CD14-positive monocyte (primary cell): ENCODE measurements around the gene TMEM126B. TPM values are rescaled to one million over a fixed set of nuclear protein-coding genes. Genes with fewer than 3 reads are reported as not detected.

ENCODE experiments used
- DNase-seq, 3 donors: peaks; one replicate each; pipeline ENCODE4 v3.0.0-alpha.2; 2011 to 2022
- H2AFZ ChIP-seq: 2 replicates; pipeline ENCODE4 v1.6.0; 2012; ENCODE audit warnings: mild to moderate bottlenecking, low read depth, low read length, inconsistent platforms; ENCODE audit not compliant: insufficient read depth, poor library complexity, severe bottlenecking
- H3K27ac ChIP-seq, 2 donors: 1 replicate in 1 of 2; 2 replicates in 1 of 2; pipeline ENCODE4 v1.5.1; 2012 to 2013; ENCODE audit warnings: low read length in 2 of 2, control low read depth in 1 of 2, inconsistent platforms in 1 of 2, low read depth in 1 of 2, mild to moderate bottlenecking in 1 of 2
- H3K27me3 ChIP-seq, 2 donors: one replicate each; pipeline versions ENCODE4 v1.6.0 to v1.6.1; 2011 to 2013; ENCODE audit warnings: low read length in 2 of 2; ENCODE audit not compliant: control insufficient read depth in 2 of 2, insufficient read depth in 2 of 2
- H3K36me3 ChIP-seq, 2 donors: replicated peaks in 1 of 2; 1 replicate in 1 of 2; 2 replicates in 1 of 2; pipeline versions ENCODE4 v1.5.1 to v1.6.1; 2012 to 2013; ENCODE audit warnings: low read length in 2 of 2, control low read depth in 1 of 2, inconsistent platforms in 1 of 2, mild to moderate bottlenecking in 1 of 2; ENCODE audit not compliant: insufficient read depth in 2 of 2, control insufficient read depth in 1 of 2
- H3K4me1 ChIP-seq, 2 donors: 1 replicate in 1 of 2; 2 replicates in 1 of 2; pipeline versions ENCODE4 v1.5.1 to v1.6.1; 2012 to 2013; ENCODE audit warnings: low read length in 2 of 2, control low read depth in 1 of 2, inconsistent platforms in 1 of 2, mild to moderate bottlenecking in 1 of 2, moderate library complexity in 1 of 2; ENCODE audit not compliant: insufficient read depth in 2 of 2, control insufficient read depth in 1 of 2
- H3K4me2 ChIP-seq: replicated peaks from 2 replicates; pipeline ENCODE3; 2012; ENCODE audit warnings: low read length, moderate library complexity, mild to moderate bottlenecking; ENCODE audit not compliant: poor library complexity, severe bottlenecking; ENCODE audit errors: extremely low read depth
- H3K4me3 ChIP-seq, 3 experiments: fragments of 200-600 bp in 1 of 3; sonication (generic) in 1 of 3; replicated peaks in 1 of 3; 1 replicate in 2 of 3; 2 replicates in 1 of 3; pipeline ENCODE4 v1.5.1; 2011 to 2013; ENCODE audit warnings: low read length in 3 of 3, mild to moderate bottlenecking in 3 of 3, control low read depth in 2 of 3, low read depth in 2 of 3, inconsistent platforms in 1 of 3, moderate library complexity in 1 of 3
- H3K79me2 ChIP-seq: 2 replicates; pipeline ENCODE4 v1.6.0; 2012; ENCODE audit warnings: mild to moderate bottlenecking, control low read depth, inconsistent platforms, low read length, moderate library complexity; ENCODE audit not compliant: insufficient read depth
- H3K9ac ChIP-seq: 2 replicates; pipeline ENCODE4 v1.6.0; 2017; ENCODE audit warnings: low read length, mild to moderate bottlenecking; ENCODE audit not compliant: insufficient read depth, poor library complexity, severe bottlenecking
- H3K9me3 ChIP-seq, 2 donors: replicated peaks in 1 of 2; 1 replicate in 1 of 2; 2 replicates in 1 of 2; pipeline versions ENCODE4 v1.5.1 to v1.6.1; 2012 to 2013; ENCODE audit warnings: low read length in 2 of 2, control low read depth in 1 of 2; ENCODE audit not compliant: control insufficient read depth in 1 of 2, insufficient read depth in 1 of 2
- H4K20me1 ChIP-seq: 2 replicates; pipeline ENCODE4 v1.6.0; 2012; ENCODE audit warnings: mild to moderate bottlenecking, low read length, control low read depth, moderate library complexity; ENCODE audit not compliant: insufficient read depth
- H3K27ac Mint-ChIP-seq, 7 donors: one replicate each; pipeline ENCODE4 v1.8.0; 2020; ENCODE audit warnings: mild to moderate bottlenecking in 7 of 7, mixed read lengths in 7 of 7, moderate library complexity in 6 of 7, inconsistent platforms in 2 of 7
- H3K27me3 Mint-ChIP-seq, 3 donors: one replicate each; pipeline ENCODE4 v1.8.0; 2021 to 2022; ENCODE audit warnings: low read depth in 3 of 3, mild to moderate bottlenecking in 3 of 3, mixed read lengths in 3 of 3, moderate library complexity in 3 of 3, inconsistent platforms in 1 of 3
- H3K36me3 Mint-ChIP-seq, 2 donors: one replicate each; pipeline ENCODE4 v1.8.0; 2020; ENCODE audit warnings: mixed read lengths in 2 of 2, inconsistent platforms in 1 of 2, mild to moderate bottlenecking in 1 of 2
- H3K4me1 Mint-ChIP-seq: one replicate; pipeline ENCODE4 v1.8.0; 2020; ENCODE audit warnings: mild to moderate bottlenecking, mixed read lengths
- H3K4me3 Mint-ChIP-seq, 2 donors: one replicate each; pipeline ENCODE4 v1.8.0; 2020; ENCODE audit warnings: mild to moderate bottlenecking in 2 of 2, mixed read lengths in 2 of 2, moderate library complexity in 1 of 2
- H3K9me3 Mint-ChIP-seq, 7 donors: one replicate each; pipeline ENCODE4 v1.8.0; 2020 to 2022; ENCODE audit warnings: mixed read lengths in 7 of 7, mild to moderate bottlenecking in 6 of 7, moderate library complexity in 6 of 7, inconsistent platforms in 2 of 7
- CTCF ChIP-seq: fragments of 200-600 bp; IDR thresholded peaks from one replicate; pipeline ENCODE4 v1.8.0; 2022; ENCODE audit warnings: antibody characterized with exemption, mild to moderate bottlenecking
- WGBS: methylation state at CpG from one replicate; pipeline ENCODE4 v1.1.5; 2013; ENCODE audit warnings: missing lambda C conversion rate; ENCODE audit not compliant: insufficient coverage; 5-methylcytosine and 5-hydroxymethylcytosine counted together
- intact Hi-C, 2 donors: fragments of 100-400 bp; cut with micrococcal nuclease; formaldehyde crosslinking; loops; one replicate each; pipeline versions ENCODE4 v1.15.0 to v1.15.1; 2023
- polyA plus RNA-seq, 3 donors: library from polyadenylated mRNA; depleted of rRNA in 1 of 3; unstranded in 2 of 3; stranded (reverse) in 1 of 3; fragments of 300-500 nt in 2 of 3; fragments of >200 nt in 1 of 3; fragmentation: Illumina TruSeq in 2 of 3; gene quantifications; 1 replicate in 2 of 3; 2 replicates in 1 of 3; pipeline ENCODE4 v1.2.3, GENCODE V29; 2012 to 2021

TMEM126B gene
- polyA plus RNA-seq, 3 donors = 24.7 to 44.3 (median 41.1) TPM

GRCh38 chr11:85682330-85683305 lies 54.2 kb downstream of the TMEM126B start:
- no peaks in the 10 kb centered on the region for H3K9me3 ChIP-seq
- no peaks in the 10 kb centered on the region for H3K27me3 ChIP-seq
- peak overlapping the region; percentile 68 for H3K9ac ChIP-seq
- H3K27ac ChIP-seq = peak overlapping the region in 1 of 2 donors; percentile 46
- peaks cover 15% of the 10 kb centered on the region for H3K4me1 Mint-ChIP-seq
- H3K9me3 Mint-ChIP-seq = no peaks in the 10 kb centered on the region
- H3K4me3 Mint-ChIP-seq = peak overlapping the region; percentile 81 to 91
- peak overlapping the region; percentile 97 for H2AFZ ChIP-seq
- no peaks in the 10 kb centered on the region for H3K36me3 ChIP-seq
- peak overlapping the region; percentile 78 for H3K4me2 ChIP-seq
- H3K4me1 ChIP-seq = peaks cover 0 to 7% of the 10 kb centered on the region in 2 donors
- no peaks in the 10 kb centered on the region for H3K36me3 Mint-ChIP-seq
- H3K4me3 ChIP-seq = peak overlapping the region; percentile 46 to 81 (median 52)
- no peaks in the 10 kb centered on the region for H3K79me2 ChIP-seq
- no peaks in the 10 kb centered on the region for H4K20me1 ChIP-seq
- peak overlapping the region in 4 of 7 donors; percentile 58 to 69 (median 59) for H3K27ac Mint-ChIP-seq
- intact Hi-C loops = no loop called here
- peaks cover 0 to 2% (median 0%) of the 10 kb centered on the region in 3 donors for H3K27me3 Mint-ChIP-seq
- TF ChIP-seq CTCF = no peak
- WGBS = 21% methylated on average over 31 of the region's 43 CpGs
- DNase-seq = peak in 1 of 3 donors; percentile 12

GRCh38 chr11:85685125-85685819 lies 56.9 kb downstream of the TMEM126B start:
- no peak for DNase-seq
- Histone ChIP-seq H3K79me2 (no peaks in the 10 kb centered on the region), H3K4me3 (no peak overlapping the region), H2AFZ (no peak overlapping the region), H3K27ac (no peak overlapping the region), H3K9me3 (no peaks in the 10 kb centered on the region), H3K36me3 (no peaks in the 10 kb centered on the region), H3K4me1 (peaks cover 0 to 7% of the 10 kb centered on the region in 2 donors), H3K9ac (no peak overlapping the region), H3K4me2 (no peak overlapping the region), H4K20me1 (no peaks in the 10 kb centered on the region), H3K27me3 (no peaks in the 10 kb centered on the region)
- peaks cover 15% of the 10 kb centered on the region for H3K4me1 Mint-ChIP-seq
- H3K27me3 Mint-ChIP-seq = peaks cover 0 to 2% (median 0%) of the 10 kb centered on the region in 3 donors
- intact Hi-C loops = no loop called here
- WGBS = 92% methylated on average over 15 of the region's 15 CpGs
- no peaks in the 10 kb centered on the region for H3K36me3 Mint-ChIP-seq
- H3K4me3 Mint-ChIP-seq = no peak overlapping the region
- peak overlapping the region in 1 of 7 donors; percentile 1 for H3K27ac Mint-ChIP-seq
- H3K9me3 Mint-ChIP-seq = no peaks in the 10 kb centered on the region
- no peak for TF ChIP-seq CTCF
